SK-MEL-5 (cell line): Measurements from ENCODE around the gene GLO1. TPM values are rescaled to one million over a fixed set of nuclear protein-coding genes. Genes with fewer than 3 reads are reported as not detected.
"Not testable (repeated sequence)": the region's sequence is repeated elsewhere in the genome, so short reads cannot be mapped to it uniquely, and the experiment has no call there.

ENCODE experiments used
- DNase-seq: peaks from one replicate; pipeline ENCODE4 v3.0.0-alpha.2; 2016; ENCODE audit warnings: low read depth, low spot score
- in situ Hi-C: cut with HindIII; loops from 2 replicates; pipeline ENCODE4 v1.10.0; 2016; ENCODE audit warnings: low sequenced_read_pairs, high pct_unique_total_duplicates, low pct_unique_long_range_greater_than_20kb
- total RNA-seq: library from RNA; depleted of rRNA; stranded (reverse); fragments of >200 nt; shearing (Covaris generic); gene quantifications from 2 replicates; pipeline ENCODE4 v1.2.3, GENCODE V29; 2014

Gene GLO1
- total RNA-seq, 1 experiment from 2014 or later: 373 TPM

GRCh38 chr6:38714239-38715015 lies 11.5 kb upstream of the GLO1 start:
- in situ Hi-C loops: no loop called here
- no peak for DNase-seq

GRCh38 chr6:38713812-38714211 lies 10.9 kb upstream of the GLO1 start:
- in situ Hi-C loops: no loop called here
- DNase-seq: no peak

GRCh38 chr6:38708496-38708895 lies 5.6 kb upstream of the GLO1 start:
- DNase-seq: peak; percentile 5

GRCh38 chr6:38705924-38706323 lies 3.0 kb upstream of the GLO1 start:
- DNase-seq: no peak
- in situ Hi-C loops: no loop called here

More at GRCh38 chr6:38708496-38708895, 5.6 kb upstream of the GLO1 start:
- in situ Hi-C loops: no loop called here

GRCh38 chr6:38703949-38704590 lies 1.1 kb upstream of the GLO1 start:
- no peak for DNase-seq
- in situ Hi-C loops: no loop called here

- no peak for DNase-seq
- in situ Hi-C loops: no loop called here
These were observed 1.4 kb downstream of the GLO1 start for GRCh38 chr6:38701551-38701950.

- DNase-seq, in situ Hi-C loops: not testable (repeated sequence)
These were observed 3.2 kb downstream of the GLO1 start for GRCh38 chr6:38699702-38700101.

DNA sequence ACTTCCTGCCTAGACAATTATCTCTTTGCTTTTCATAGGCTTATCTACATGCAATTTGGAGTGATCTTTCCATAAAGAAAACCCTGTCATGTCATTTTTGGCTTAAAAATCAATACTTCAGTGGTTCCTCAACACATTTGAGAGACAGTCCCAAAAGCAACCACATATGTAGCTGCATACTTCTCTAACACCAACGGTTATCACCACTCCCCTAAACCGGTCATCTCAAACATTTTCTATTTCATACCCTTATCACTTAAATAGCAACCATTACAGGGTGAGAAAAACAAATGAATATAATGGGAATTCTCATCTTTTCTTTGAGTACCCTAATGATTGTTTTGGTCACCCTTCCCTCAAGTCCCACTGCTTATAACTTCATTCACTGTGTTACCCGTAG lies 5.1 kb downstream of the GLO1 start:
- DNase-seq: no peak
- in situ Hi-C loops: no loop called here

- in situ Hi-C loops: no loop called here
- DNase-seq: no peak
These were observed 6.6 kb downstream of the GLO1 start for GRCh38 chr6:38696345-38696744.

- in situ Hi-C loops: no loop called here
- DNase-seq: no peak
These were observed 7.0 kb downstream of the GLO1 start for GRCh38 chr6:38695933-38696332.

DNA sequence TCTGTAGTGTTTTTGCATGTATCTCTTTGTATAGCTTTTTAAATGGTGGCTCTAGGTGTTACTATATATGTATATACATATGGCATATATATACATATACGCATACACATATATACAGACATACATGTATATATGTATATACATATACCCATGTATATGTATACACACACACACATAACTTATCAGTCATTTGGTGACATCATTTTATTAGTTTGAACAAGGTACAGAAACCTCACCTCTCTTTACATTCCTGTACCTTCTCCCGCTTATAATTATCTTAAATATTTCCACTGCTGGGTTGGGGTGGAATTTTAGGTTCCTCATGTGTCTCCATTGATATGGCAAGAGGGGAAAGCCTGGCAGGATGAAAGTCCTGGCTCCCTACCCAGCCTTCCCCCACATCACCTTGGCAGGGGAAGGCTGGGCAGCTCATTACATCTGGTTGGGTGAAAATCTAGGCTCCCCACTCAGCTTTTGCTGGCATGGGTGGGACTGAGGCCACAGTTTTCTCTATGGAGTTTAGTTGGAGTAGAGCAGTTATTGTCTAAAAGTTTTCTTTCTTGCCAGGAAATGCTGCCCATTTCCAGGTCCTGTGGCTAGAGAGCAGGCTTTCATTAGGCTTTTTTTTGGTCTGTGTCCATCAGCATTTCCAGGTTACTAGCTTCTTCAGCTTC lies 7.6 kb downstream of the GLO1 start:
- no peak for DNase-seq
- in situ Hi-C loops: no loop called here

- DNase-seq: no peak
- in situ Hi-C loops: no loop called here
These were observed 14.3 kb downstream of the GLO1 start for GRCh38 chr6:38688579-38689087.

DNA sequence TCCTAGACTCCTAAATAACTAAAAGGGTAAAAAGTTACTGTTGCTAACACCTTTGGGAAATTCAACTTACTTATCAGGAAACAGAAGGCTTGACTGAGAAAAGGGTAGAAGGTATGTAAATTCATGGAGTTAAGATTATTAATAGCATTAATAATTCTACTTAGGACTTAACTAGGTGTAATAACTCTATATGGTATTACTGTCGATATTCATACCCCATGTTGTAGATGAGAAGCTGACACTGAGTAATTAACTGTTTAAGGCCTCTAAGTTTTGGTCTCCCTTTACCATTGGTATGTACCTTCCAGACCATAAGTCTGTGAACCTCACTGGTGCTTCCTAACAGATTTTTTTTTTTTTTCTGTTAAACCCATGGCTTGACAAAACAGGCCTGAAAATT lies 15.4 kb downstream of the GLO1 start:
- in situ Hi-C loops: no loop called here
- no peak for DNase-seq

GRCh38 chr6:38687043-38687353 lies 15.9 kb downstream of the GLO1 start:
- in situ Hi-C loops: no loop called here
- DNase-seq: no peak

DNA sequence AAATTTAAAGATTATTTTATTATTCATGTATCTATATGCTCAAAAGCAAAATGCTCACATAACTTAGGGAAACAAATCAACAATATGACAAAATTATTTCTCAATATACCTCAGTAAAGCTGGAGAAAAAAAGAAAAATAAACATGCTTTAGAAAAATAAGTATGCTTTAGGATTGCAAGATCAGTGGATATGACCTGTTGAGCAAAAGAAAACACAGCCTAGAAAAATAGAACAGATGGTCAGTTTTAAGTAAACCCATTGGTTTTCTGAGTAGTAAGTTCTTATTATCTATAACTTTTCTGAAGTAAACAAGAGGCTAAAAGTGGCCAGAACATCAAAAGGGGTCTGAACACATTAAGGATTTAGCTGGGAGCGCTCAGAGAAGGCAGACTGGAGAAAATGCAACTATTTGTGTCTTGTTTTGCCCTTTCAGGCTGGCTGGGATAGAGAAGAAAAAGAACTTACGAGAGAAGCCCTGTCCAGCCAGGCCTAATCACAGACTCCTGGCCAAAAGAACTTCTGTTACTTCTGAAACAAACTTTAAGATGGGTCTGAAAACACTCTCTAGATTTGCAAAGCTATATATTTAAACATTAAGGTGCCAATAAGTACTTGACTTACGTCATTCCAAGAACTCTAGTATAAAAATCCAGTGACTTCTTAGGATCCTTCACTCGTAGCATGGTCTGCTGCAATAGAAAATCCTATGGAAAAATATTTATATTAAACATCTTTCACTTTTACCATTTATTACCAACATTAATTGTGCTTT lies 16.5 kb downstream of the GLO1 start:
- in situ Hi-C loops: no loop called here

GRCh38 chr6:38684904-38685303 lies 18.0 kb downstream of the GLO1 start:
- in situ Hi-C loops: no loop called here
- DNase-seq: no peak

More for the DNA sequence above, 16.5 kb downstream of the GLO1 start:
- no peak for DNase-seq

- in situ Hi-C loops: no loop called here
- DNase-seq: no peak
These were observed 18.7 kb downstream of the GLO1 start for GRCh38 chr6:38684237-38684636.

GRCh38 chr6:38681850-38682249 lies 21.1 kb downstream of the GLO1 start:
- no peak for DNase-seq
- in situ Hi-C loops: no loop called here
